HG03469 (cell line): ENCODE results near the gene SYNE1.
"Not testable (repeated sequence)": the region's sequence is repeated elsewhere in the genome, so short reads cannot be mapped to it uniquely, and the experiment has no call there.

Experiments used
- ATAC-seq: cut with Tn5 transposase; IDR thresholded peaks from one replicate; pipeline ENCODE4 v1.9.1; 2021; ENCODE audit warnings: mild to moderate bottlenecking, moderate library complexity, moderate number of reproducible peaks; ENCODE audit not compliant: unreplicated experiment

The SYNE1 gene

GRCh38 chr6:152087096-152087495 lies 550.1 kb downstream of the SYNE1 start:
- ATAC-seq = no peak

- no peak for ATAC-seq
Measured at GRCh38 chr6:152086223-152086873, 550.8 kb downstream of the SYNE1 start.

- ATAC-seq = no peak
Measured at GRCh38 chr6:152085451-152085921, 551.7 kb downstream of the SYNE1 start.

- no peak for ATAC-seq
Measured at GRCh38 chr6:152078804-152079203, 558.4 kb downstream of the SYNE1 start.

- no peak for ATAC-seq
Measured at GRCh38 chr6:152078001-152078400, 559.2 kb downstream of the SYNE1 start.

- not testable (repeated sequence) for ATAC-seq
Measured at GRCh38 chr6:152076242-152076641, 560.9 kb downstream of the SYNE1 start.

GRCh38 chr6:152071843-152072242 lies 565.3 kb downstream of the SYNE1 start:
- ATAC-seq = no peak
